Measurements from ENCODE around the gene STAT2. TPM values are rescaled to one million over a fixed set of nuclear protein-coding genes. Genes with fewer than 3 reads are reported as not detected.

STAT2 gene
- total and polyA plus RNA-seq, 2 of the 13 experiments (the other 11 are each of a cell fraction or from before 2014, with no cell fraction given), result 43.5 to 84.6 TPM

- no peaks in the 10 kb centered on the region for H3K79me2 ChIP-seq (ENCODE audit: insufficient read depth, low read length)
- FAIRE-seq, result no peak
- POLR2A ChIA-PET, result no interaction called here
- 96% methylated on average over 1 of the region's 1 CpG for WGBS (ENCODE audit: low lambda C conversion rate)
- no peak for TF ChIP-seq ZNF12 (CRISPR knock-in tag; IDR thresholded peaks at IDR 0.05)
- TF ChIP-seq ZNF414 (CRISPR knock-in tag; IDR thresholded peaks at IDR 0.05), result no peak
- TF ChIP-seq ZNF674 (CRISPR knock-in tag; IDR thresholded peaks at IDR 0.05; ENCODE audit: low read depth), result no peak
- TF ChIP-seq PLRG1 (conservative IDR thresholded peaks at IDR 0.05), result no peak
- no peak for TF ChIP-seq SETDB1 (CRISPR knock-in tag; IDR thresholded peaks at IDR 0.05; ENCODE audit: borderline replicate concordance)
- TF ChIP-seq ZNF577 (CRISPR knock-in tag; IDR thresholded peaks at IDR 0.05; ENCODE audit: borderline replicate concordance, low read depth), result no peak
- no peak for TF ChIP-seq ZFY (CRISPR knock-in tag; IDR thresholded peaks at IDR 0.05)
- TF ChIP-seq ZNF3 (CRISPR knock-in tag; IDR thresholded peaks at IDR 0.05), result no peak
- TF ChIP-seq ZNF160 (CRISPR knock-in tag; IDR thresholded peaks at IDR 0.05), result no peak
- no peak for TF ChIP-seq GPBP1L1 (CRISPR knock-in tag; IDR thresholded peaks at IDR 0.05)
- TF ChIP-seq ELF3 (CRISPR knock-in tag; IDR thresholded peaks at IDR 0.05), result no peak
- TF ChIP-seq NFATC3 (CRISPR knock-in tag; IDR thresholded peaks at IDR 0.05), result no peak
- no peak for TF ChIP-seq ZBTB7B (CRISPR knock-in tag; IDR thresholded peaks at IDR 0.05)
- TF ChIP-seq ELK4 (CRISPR knock-in tag; IDR thresholded peaks at IDR 0.05; ENCODE audit: borderline replicate concordance), result no peak
- TF ChIP-seq ZSCAN21 (CRISPR knock-in tag; IDR thresholded peaks at IDR 0.05; ENCODE audit: borderline replicate concordance), result no peak
- TF ChIP-seq ARNT2 (CRISPR knock-in tag; IDR thresholded peaks at IDR 0.05; ENCODE audit: low read depth), result no peak
- no peak for TF ChIP-seq JUNB (CRISPR knock-in tag; IDR thresholded peaks at IDR 0.05; ENCODE audit: borderline replicate concordance)
- no peak for TF ChIP-seq FIP1L1 (IDR thresholded peaks at IDR 0.05; ENCODE audit: borderline replicate concordance, insufficient read depth, low read depth, low read length)
- no peak for TF ChIP-seq PHB2 (IDR thresholded peaks at IDR 0.05; ENCODE audit: partially characterized antibody)
- no peak for DNase-seq (ENCODE audit: low spot score)
- intact Hi-C loops (cut with micrococcal nuclease; ENCODE audit: unreplicated experiment) (no loop called here), in situ Hi-C loops (cut with HindIII; ENCODE audit: extremely low pct_ligation_motif_present, low pct_unique_long_range_greater_than_20kb) (no loop called here)
- no peaks in the 10 kb centered on the region for H3K36me3 ChIP-seq (replicated peaks in 1 of 2; ENCODE audit: control insufficient read depth in 1 of 2, insufficient read depth in 2 of 2, low read length in 2 of 2)
- no peak overlapping the region for H3K4me2 ChIP-seq (ENCODE audit: low read depth, low read length)
- no TSS peak for BruUV-seq (replicated peaks)
- H3K9ac ChIP-seq (ENCODE audit: insufficient read depth, low read depth, low read length), result no peak overlapping the region
- no peaks in the 10 kb centered on the region for H3K27me3 ChIP-seq (ENCODE audit: control insufficient read depth in 1 of 2, insufficient read depth in 2 of 2, low read length in 2 of 2)
- no peaks in the 10 kb centered on the region for H4K20me1 ChIP-seq (ENCODE audit: insufficient read depth, low read length)
- no peaks in the 10 kb centered on the region for H3K9me3 ChIP-seq (ENCODE audit: low read length)
- ATAC-seq, result no peak
- no peak overlapping the region for H3K4me3 ChIP-seq (replicated peaks in 1 of 3; ENCODE audit: insufficient read depth in 1 of 3, low read depth in 2 of 3, low read length in 3 of 3)
- H3K27ac ChIP-seq (ENCODE audit: extremely low read length, insufficient read depth, low read length), result no peak overlapping the region
- CTCF ChIA-PET (ENCODE audit: low intra/inter-chr PET ratio, low total read pairs), result no interaction called here
- peaks cover 45% of the 10 kb centered on the region for H3K4me1 ChIP-seq (ENCODE audit: insufficient read depth, low read length)
- no peak overlapping the region for H2AFZ ChIP-seq (ENCODE audit: low read length)
Observed at GRCh38 chr12:56373515-56373914, 13.6 kb upstream of the STAT2 start.
